Motor neuron (in vitro differentiated cells): ENCODE measurements around the gene TRABD2B. TPM values are rescaled to one million over a fixed set of nuclear protein-coding genes. Genes with fewer than 3 reads are reported as not detected.

Experiments
- ATAC-seq, 8 experiments: fragments of 200-7000 bp; cut with Tn5 transposase; replicated peaks in 6 of 8; 2 replicates each; pipeline ENCODE4 v1.8.0; 2021; ENCODE audit warnings: mild to moderate bottlenecking in 8 of 8, moderate library complexity in 8 of 8
- H3K27ac ChIP-seq, 2 donors: fragments of 250-450 bp; sonication (Bioruptor Pico); 2 replicates each; pipeline ENCODE4 v1.9.0; 2021; ENCODE audit warnings: antibody characterized with exemption in 2 of 2, mild to moderate bottlenecking in 2 of 2, moderate library complexity in 1 of 2
- H3K4me1 ChIP-seq, 2 donors: fragments of 250-450 bp; sonication (Bioruptor Pico); replicated peaks in 1 of 2; 2 replicates each; pipeline ENCODE4 v1.6.1; 2021; ENCODE audit warnings: antibody characterized with exemption in 2 of 2, mild to moderate bottlenecking in 2 of 2, moderate library complexity in 1 of 2
- H3K4me3 ChIP-seq, 5 donors: fragments of 250-450 bp; sonication (Bioruptor Pico); 2 replicates each; pipeline ENCODE4 v1.9.0; 2021; ENCODE audit warnings: antibody characterized with exemption in 5 of 5, mild to moderate bottlenecking in 5 of 5, moderate library complexity in 4 of 5
- WGBS, 10 experiments: fragments of 450-650 bp; shearing (Covaris generic); methylation state at CpG; one replicate each; pipeline ENCODE4 v1.0.0; 2022; 5-methylcytosine and 5-hydroxymethylcytosine counted together
- in situ Hi-C, 9 experiments: fragments of 400-800 bp; cut with MboI; loops; one replicate each; pipeline ENCODE4 v1.15.0; 2021; ENCODE audit warnings: low sequenced_read_pairs in 9 of 9, low pct_unique_long_range_greater_than_20kb in 2 of 9; ENCODE audit not compliant: unreplicated experiment in 9 of 9
- total RNA-seq, 8 experiments: library from RNA; unstranded; fragments of 300-600 nt; gene quantifications; 2 replicates each; pipeline versions ENCODE4 v1.2.3 to v1.2.4, GENCODE V29; 2022

The TRABD2B gene
- total RNA-seq, 8 experiments from 2014 or later, result 0.11 to 1.1 (median 0.42) TPM

- in situ Hi-C loops, result loop anchor here in 6 of 9 experiments (5.0 to 25.0 kb wide), 4 partner anchors 174 to 524 kb away; partner anchors contain the start of genes PDZK1IP1 (in 5 of the 6) and FOXD2 (in 2 of the 6)
- 19 to 80% (median 36%) methylated on average over 1 to 13 of the region's 15 CpGs; no CpG with 5 or more reads in 2 of the 10 experiments for WGBS, 10 experiments
Measured at GRCh38 chr1:47711184-47711847, 285.9 kb downstream of the TRABD2B start.

More at GRCh38 chr1:47711184-47711847, 285.9 kb downstream of the TRABD2B start:
- no peak overlapping the region for H3K4me3 ChIP-seq
- H3K27ac ChIP-seq, result no peak overlapping the region
- H3K4me1 ChIP-seq, result peaks cover 9% of the 10 kb centered on the region in 2 donors
- ATAC-seq, result no peak

Other genes with a start within 250 kb of the TRABD2B start
- 1 to 10 TPM in 1 of 8 experiments, under 1 TPM in 6, not detected in 1; 0.20 to 1.0 (median 0.32) TPM for gene SLC5A9, start 225.3 kb upstream of the TRABD2B start, total RNA-seq